Measurements from ENCODE around the gene PLCL2. TPM values are rescaled to one million over a fixed set of nuclear protein-coding genes. Genes with fewer than 3 reads are reported as not detected.

The PLCL2 gene
- polyA plus RNA-seq, 2 of the 4 experiments (the other 2 are of a cell fraction) = 2.1 to 3.0 TPM

DNA sequence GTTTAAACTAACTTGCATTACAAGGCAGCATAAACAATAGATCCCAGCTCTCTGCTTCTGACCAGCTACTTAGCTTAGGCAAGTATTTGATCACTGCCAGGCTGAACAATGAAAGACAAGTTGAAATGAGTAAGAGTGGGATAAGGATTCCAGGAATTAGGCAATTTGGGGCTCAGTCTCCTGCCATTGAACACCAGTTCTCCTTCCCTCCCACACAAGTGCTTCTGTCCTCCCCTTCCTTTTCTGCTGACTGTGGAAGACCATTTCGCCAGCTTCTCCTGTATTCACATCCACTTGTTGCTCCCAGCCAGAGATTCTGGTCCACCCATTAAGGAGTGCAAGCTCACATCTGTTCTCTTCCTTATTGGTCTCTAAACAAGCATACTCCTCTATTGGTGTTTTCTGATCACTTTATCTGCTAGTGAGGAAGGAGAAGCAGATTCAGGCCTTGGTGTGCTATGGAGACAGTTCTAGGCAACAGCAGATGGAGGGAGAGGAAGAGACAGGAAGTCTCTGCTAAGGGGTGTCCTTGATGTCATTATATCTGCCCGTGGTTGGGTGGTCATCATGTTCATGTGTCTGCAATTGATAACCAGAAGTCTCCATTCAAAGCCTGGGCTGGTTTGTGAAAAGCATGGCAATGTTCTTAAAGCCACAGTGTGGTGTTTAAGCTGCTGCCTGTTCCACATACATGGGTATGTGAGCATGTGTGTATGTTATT is 121.5 kb downstream of the PLCL2 start:
- Histone ChIP-seq H3K4me1 (no peaks in the 10 kb centered on the region), H3K27ac (no peak overlapping the region), H3K4me2 (no peak overlapping the region), H3K9me3 (peaks cover 6% of the 10 kb centered on the region; the same call in 1 of the 3 replicates), H3K4me3 (no peak overlapping the region)
- TF ChIP-seq, protein P1, sequence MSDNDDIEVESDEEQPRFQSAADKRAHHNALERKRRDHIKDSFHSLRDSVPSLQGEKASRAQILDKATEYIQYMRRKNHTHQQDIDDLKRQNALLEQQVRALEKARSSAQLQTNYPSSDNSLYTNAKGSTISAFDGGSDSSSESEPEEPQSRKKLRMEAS (IDR thresholded peaks at IDR 0.05) = no peak
- TF ChIP-seq FOXS1 (CRISPR knock-in tag; IDR thresholded peaks at IDR 0.05) (no peak), JUN (IDR thresholded peaks at IDR 0.05) (no peak)
- no peak for FAIRE-seq
- no peak for DNase-seq (ENCODE audit: low read depth in 1 of 2, low spot score in 1 of 2)
- ChIA-PET POLR2A (no interaction called here), CTCF (no interaction called here)
- no peak for ATAC-seq
- 55% methylated on average over 2 of the region's 2 CpGs for WGBS (ENCODE audit: missing lambda C conversion rate)

GRCh38 chr3:17007284-17007683 is 122.5 kb downstream of the PLCL2 start:
- no peak for DNase-seq (ENCODE audit: low read depth in 1 of 2, low spot score in 1 of 2)
- Histone ChIP-seq H3K9me3 (no peaks in the 10 kb centered on the region), H3K4me3 (no peak overlapping the region), H3K27ac (no peak overlapping the region), H3K4me1 (no peaks in the 10 kb centered on the region), H3K4me2 (no peak overlapping the region)
- no peak for ATAC-seq
- FAIRE-seq = no peak
- POLR2A ChIA-PET = no interaction called here
- CTCF ChIA-PET = no interaction called here
- TF ChIP-seq NFE2L2 (conservative IDR thresholded peaks at IDR 0.05; ENCODE audit: low read length) (no peak), BHLHE40 (IDR thresholded peaks at IDR 0.05; ENCODE audit: low read depth, low read length) (no peak), FOSL2 (IDR thresholded peaks at IDR 0.05) (no peak), FOSL2 (CRISPR knock-in tag; IDR thresholded peaks at IDR 0.05) (no peak), HEYL (CRISPR knock-in tag; IDR thresholded peaks at IDR 0.05) (no peak), HOXB13 (CRISPR knock-in tag; IDR thresholded peaks at IDR 0.05; ENCODE audit: low read depth) (no peak)
- WGBS (ENCODE audit: missing lambda C conversion rate) = 82% methylated on average over 1 of the region's 1 CpG

- no peak overlapping the region for H3K4me3 ChIP-seq
- H3K4me2 ChIP-seq = no peak overlapping the region
- POLR2A ChIA-PET = no interaction called here
- TF ChIP-seq RAD21 (conservative IDR thresholded peaks at IDR 0.05 in 1 of 2, IDR thresholded peaks at IDR 0.05 in 1 of 2) (no peak), TFCP2L1 (CRISPR knock-in tag; IDR thresholded peaks at IDR 0.05) (no peak), FOXS1 (CRISPR knock-in tag; IDR thresholded peaks at IDR 0.05) (no peak), EHF (CRISPR knock-in tag; IDR thresholded peaks at IDR 0.05) (no peak), KDM1A (IDR thresholded peaks at IDR 0.05; ENCODE audit: low read depth) (no peak), SMC3 (IDR thresholded peaks at IDR 0.05) (no peak), CBX2 (IDR thresholded peaks at IDR 0.05; ENCODE audit: borderline replicate concordance, low read depth) (no peak), CHD2 (IDR thresholded peaks at IDR 0.05; ENCODE audit: low read length, partially characterized antibody) (no peak), PHF8 (IDR thresholded peaks at IDR 0.05; ENCODE audit: borderline replicate concordance, low read depth) (no peak), NPAS2 (CRISPR knock-in tag; IDR thresholded peaks at IDR 0.05; ENCODE audit: borderline replicate concordance) (no peak), MAFK (IDR thresholded peaks at IDR 0.05; ENCODE audit: partially characterized antibody) (no peak)
- TF ChIP-seq, protein P2, sequence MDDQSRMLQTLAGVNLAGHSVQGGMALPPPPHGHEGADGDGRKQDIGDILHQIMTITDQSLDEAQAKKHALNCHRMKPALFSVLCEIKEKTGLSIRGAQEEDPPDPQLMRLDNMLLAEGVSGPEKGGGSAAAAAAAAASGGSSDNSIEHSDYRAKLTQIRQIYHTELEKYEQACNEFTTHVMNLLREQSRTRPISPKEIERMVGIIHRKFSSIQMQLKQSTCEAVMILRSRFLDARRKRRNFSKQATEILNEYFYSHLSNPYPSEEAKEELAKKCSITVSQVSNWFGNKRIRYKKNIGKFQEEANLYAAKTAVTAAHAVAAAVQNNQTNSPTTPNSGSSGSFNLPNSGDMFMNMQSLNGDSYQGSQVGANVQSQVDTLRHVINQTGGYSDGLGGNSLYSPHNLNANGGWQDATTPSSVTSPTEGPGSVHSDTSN (IDR thresholded peaks at IDR 0.05) = no peak
- TF ChIP-seq, protein P3, sequence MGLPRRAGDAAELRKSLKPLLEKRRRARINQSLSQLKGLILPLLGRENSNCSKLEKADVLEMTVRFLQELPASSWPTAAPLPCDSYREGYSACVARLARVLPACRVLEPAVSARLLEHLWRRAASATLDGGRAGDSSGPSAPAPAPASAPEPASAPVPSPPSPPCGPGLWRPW (IDR thresholded peaks at IDR 0.05) = no peak
- TF ChIP-seq, protein P4, sequence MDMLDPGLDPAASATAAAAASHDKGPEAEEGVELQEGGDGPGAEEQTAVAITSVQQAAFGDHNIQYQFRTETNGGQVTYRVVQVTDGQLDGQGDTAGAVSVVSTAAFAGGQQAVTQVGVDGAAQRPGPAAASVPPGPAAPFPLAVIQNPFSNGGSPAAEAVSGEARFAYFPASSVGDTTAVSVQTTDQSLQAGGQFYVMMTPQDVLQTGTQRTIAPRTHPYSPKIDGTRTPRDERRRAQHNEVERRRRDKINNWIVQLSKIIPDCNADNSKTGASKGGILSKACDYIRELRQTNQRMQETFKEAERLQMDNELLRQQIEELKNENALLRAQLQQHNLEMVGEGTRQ (IDR thresholded peaks at IDR 0.05) = no peak
- no peak overlapping the region for H3K27ac ChIP-seq
- no peak for ATAC-seq
- peaks cover 14% of the 10 kb centered on the region; the same call in 2 of the 3 replicates for H3K4me1 ChIP-seq
- FAIRE-seq = no peak
- no peak for DNase-seq (ENCODE audit: low read depth in 1 of 2, low spot score in 1 of 2)
- CTCF ChIA-PET = interaction anchor here (0.6 kb wide), 2 partner anchors 9 to 126 kb away, joined by 3 read pairs; no protein-coding TSS in a partner anchor
- WGBS (ENCODE audit: missing lambda C conversion rate) = 95% methylated on average over 5 of the region's 5 CpGs
- no peaks in the 10 kb centered on the region for H3K9me3 ChIP-seq
Observed at GRCh38 chr3:17009826-17010225, 125.1 kb downstream of the PLCL2 start.
